Mesenchymal stem cell (in vitro differentiated cells and primary cell): ENCODE results near the gene IMMP2L.

Experiments
- DNase-seq: peaks from one replicate; pipeline ENCODE4 v3.0.0-alpha.2; 2013
- H2AFZ ChIP-seq: one replicate; pipeline ENCODE4 v1.6.1; 2013; ENCODE audit warnings: low read depth, mild to moderate bottlenecking, control low read depth, inconsistent platforms, low read length, moderate library complexity
- H2AK5ac ChIP-seq: 2 replicates; pipeline ENCODE4 v1.6.1; 2013; ENCODE audit warnings: low read length, moderate library complexity, mild to moderate bottlenecking, inconsistent platforms; ENCODE audit not compliant: severe bottlenecking
- H2BK120ac ChIP-seq: one replicate; pipeline ENCODE4 v1.6.1; 2013; ENCODE audit warnings: low read depth, mild to moderate bottlenecking, inconsistent platforms, low read length, moderate library complexity
- H2BK12ac ChIP-seq, 2 experiments: one replicate each; pipeline ENCODE4 v1.6.1; 2013; ENCODE audit warnings: inconsistent platforms in 2 of 2, low read length in 2 of 2, mild to moderate bottlenecking in 2 of 2, moderate library complexity in 2 of 2, control low read depth in 1 of 2
- H2BK15ac ChIP-seq: one replicate; pipeline ENCODE4 v1.6.1; 2013; ENCODE audit warnings: mild to moderate bottlenecking, low read depth, inconsistent platforms; ENCODE audit not compliant: poor library complexity, severe bottlenecking
- H2BK5ac ChIP-seq: 2 replicates; pipeline ENCODE4 v1.6.1; 2013; ENCODE audit warnings: low read depth, mild to moderate bottlenecking, low read length, control low read depth, inconsistent platforms; ENCODE audit not compliant: poor library complexity, severe bottlenecking
- H3K14ac ChIP-seq, 2 experiments: one replicate each; pipeline ENCODE4 v1.6.1; 2013; ENCODE audit warnings: inconsistent platforms in 2 of 2, low read length in 2 of 2, control low read depth in 1 of 2, mild to moderate bottlenecking in 1 of 2, moderate library complexity in 1 of 2
- H3K18ac ChIP-seq, 2 experiments: one replicate each; pipeline ENCODE4 v1.6.1; 2013; ENCODE audit warnings: inconsistent platforms in 2 of 2, low read length in 2 of 2, control low read depth in 1 of 2, low read depth in 1 of 2, mild to moderate bottlenecking in 1 of 2
- H3K23ac ChIP-seq, 2 experiments: one replicate each; pipeline ENCODE4 v1.6.1; 2013; ENCODE audit warnings: inconsistent platforms in 2 of 2, low read length in 2 of 2, mild to moderate bottlenecking in 2 of 2, moderate library complexity in 2 of 2, control low read depth in 1 of 2
- H3K27ac ChIP-seq: 2 replicates; pipeline ENCODE4 v1.5.1; 2013; ENCODE audit warnings: mild to moderate bottlenecking, moderate library complexity, low read length, control low read depth, inconsistent platforms; ENCODE audit not compliant: poor library complexity, severe bottlenecking
- H3K27me3 ChIP-seq, 2 experiments: 2 replicates each; pipeline versions ENCODE4 v1.6.1 to v1.7.0; 2013; ENCODE audit warnings: low read length in 2 of 2, mild to moderate bottlenecking in 2 of 2, moderate library complexity in 2 of 2, control low read depth in 1 of 2, inconsistent platforms in 1 of 2; ENCODE audit not compliant: control insufficient read depth in 1 of 2, insufficient read depth in 1 of 2
- H3K36me3 ChIP-seq, 2 experiments: 2 replicates each; pipeline versions ENCODE4 v1.6.1 to v1.7.0; 2013; ENCODE audit warnings: low read length in 2 of 2, control low read depth in 1 of 2, inconsistent platforms in 1 of 2, low read depth in 1 of 2, mild to moderate bottlenecking in 1 of 2; ENCODE audit not compliant: insufficient read depth in 2 of 2, control insufficient read depth in 1 of 2
- H3K4ac ChIP-seq, 2 experiments: one replicate each; pipeline ENCODE4 v1.6.1; 2013; ENCODE audit warnings: inconsistent platforms in 2 of 2, low read length in 2 of 2, mild to moderate bottlenecking in 2 of 2, moderate library complexity in 2 of 2, control low read depth in 1 of 2, low read depth in 1 of 2
- H3K4me1 ChIP-seq: 2 replicates; pipeline ENCODE4 v1.6.1; 2013; ENCODE audit warnings: low read depth, low read length, control low read depth; ENCODE audit not compliant: control insufficient read depth, insufficient read depth
- H3K4me2 ChIP-seq: 2 replicates; pipeline ENCODE4 v1.6.1; 2013; ENCODE audit warnings: low read length, mild to moderate bottlenecking, inconsistent platforms; ENCODE audit not compliant: poor library complexity, severe bottlenecking
- H3K4me3 ChIP-seq, 2 experiments: 2 replicates each; pipeline versions ENCODE4 v1.5.1 to v1.7.0; 2013; ENCODE audit warnings: low read length in 2 of 2, mild to moderate bottlenecking in 2 of 2, control low read depth in 1 of 2, low read depth in 1 of 2; ENCODE audit not compliant: insufficient read depth in 1 of 2
- H3K79me1 ChIP-seq: replicated peaks from 2 replicates; pipeline ENCODE4 v1.6.1; 2013; ENCODE audit warnings: mild to moderate bottlenecking, control low read depth, low read length, inconsistent platforms; ENCODE audit not compliant: poor library complexity, severe bottlenecking
- H3K9ac ChIP-seq: 2 replicates; pipeline ENCODE4 v1.7.0; 2013; ENCODE audit warnings: mild to moderate bottlenecking, low read length, moderate library complexity
- H3K9me3 ChIP-seq: 2 replicates; pipeline ENCODE4 v1.7.0; 2013; ENCODE audit warnings: mild to moderate bottlenecking, low read length; ENCODE audit not compliant: control insufficient read depth
- H4K8ac ChIP-seq: one replicate; pipeline ENCODE4 v1.6.1; 2013; ENCODE audit warnings: inconsistent platforms, mild to moderate bottlenecking, low read length, moderate library complexity
- H4K91ac ChIP-seq: one replicate; pipeline ENCODE4 v1.6.1; 2013; ENCODE audit warnings: mild to moderate bottlenecking, low read length, inconsistent platforms
- WGBS: methylation state at CpG from one replicate; pipeline ENCODE4 v1.1.7; 2013; ENCODE audit warnings: mixed read lengths; 5-methylcytosine and 5-hydroxymethylcytosine counted together

IMMP2L gene

DNA sequence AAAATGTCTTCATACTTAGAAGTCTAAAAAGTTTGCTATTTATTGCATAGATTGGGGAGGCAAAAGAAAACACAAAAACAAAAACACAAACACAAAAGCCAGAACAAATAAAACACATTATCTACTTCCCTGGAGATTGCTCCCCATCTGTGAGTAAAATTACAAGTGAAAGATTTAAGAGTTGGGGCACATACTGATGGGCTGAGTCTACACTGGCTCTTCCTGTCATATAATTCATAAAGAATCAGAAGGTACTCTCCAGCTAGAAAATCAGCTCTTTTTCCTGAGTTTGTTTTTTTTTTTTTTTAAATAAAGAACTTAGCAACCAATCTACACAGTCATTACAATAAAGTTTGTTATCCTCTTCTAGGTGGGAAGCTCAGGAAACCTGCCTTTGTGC is 663.8 kb downstream of the IMMP2L start:
- H4K91ac ChIP-seq: no peak overlapping the region
- no peak overlapping the region for H2AFZ ChIP-seq
- H3K4me1 ChIP-seq: no peaks in the 10 kb centered on the region
- no peak overlapping the region for H3K18ac ChIP-seq
- no peak overlapping the region for H3K27ac ChIP-seq
- H3K9ac ChIP-seq: no peak overlapping the region
- no peak overlapping the region for H3K4me2 ChIP-seq
- no peak overlapping the region for H4K8ac ChIP-seq
- no peaks in the 10 kb centered on the region for H3K27me3 ChIP-seq
- no peaks in the 10 kb centered on the region for H3K9me3 ChIP-seq
- H2BK15ac ChIP-seq: no peak overlapping the region
- DNase-seq: no peak
- no peaks in the 10 kb centered on the region for H3K79me1 ChIP-seq
- no peak overlapping the region for H2BK120ac ChIP-seq
- no peak overlapping the region for H3K4me3 ChIP-seq
- no peaks in the 10 kb centered on the region for H3K36me3 ChIP-seq
- H2BK5ac ChIP-seq: no peak overlapping the region
- no peak overlapping the region for H3K14ac ChIP-seq
- no peak overlapping the region for H2AK5ac ChIP-seq
- H2BK12ac ChIP-seq: no peak overlapping the region
- H3K23ac ChIP-seq: no peak overlapping the region
- H3K4ac ChIP-seq: no peak overlapping the region

DNA sequence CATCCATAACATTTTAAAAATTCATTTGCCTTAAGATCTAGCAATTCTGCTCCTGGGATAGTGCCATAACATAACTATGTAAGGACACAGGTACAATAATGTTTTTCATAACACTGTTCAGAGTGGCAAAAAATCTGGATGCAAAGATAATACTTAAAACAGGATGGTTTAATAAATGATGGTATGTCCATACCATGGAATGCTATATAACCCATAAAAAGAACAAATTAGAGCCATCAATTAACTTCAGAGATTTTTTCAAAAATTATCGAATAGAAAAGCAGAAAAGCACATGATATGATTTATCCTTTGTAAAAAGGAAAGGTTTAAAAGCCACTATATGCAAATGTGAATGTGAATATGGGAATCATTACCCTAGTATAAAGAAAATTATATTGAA is 664.8 kb downstream of the IMMP2L start:
- H2BK120ac ChIP-seq: no peak overlapping the region
- H4K91ac ChIP-seq: no peak overlapping the region
- no peak overlapping the region for H2BK12ac ChIP-seq
- no peak overlapping the region for H3K18ac ChIP-seq
- no peak overlapping the region for H3K9ac ChIP-seq
- no peak overlapping the region for H2BK15ac ChIP-seq
- H3K9me3 ChIP-seq: no peaks in the 10 kb centered on the region
- H2BK5ac ChIP-seq: no peak overlapping the region
- H3K4ac ChIP-seq: no peak overlapping the region
- no peak overlapping the region for H3K4me2 ChIP-seq
- H3K27ac ChIP-seq: no peak overlapping the region
- DNase-seq: no peak
- no peak overlapping the region for H2AK5ac ChIP-seq
- no peak overlapping the region for H2AFZ ChIP-seq
- H3K14ac ChIP-seq: no peak overlapping the region
- WGBS: no CpG with 5 or more reads among the region's 1 CpG
- H3K27me3 ChIP-seq: no peaks in the 10 kb centered on the region
- no peaks in the 10 kb centered on the region for H3K79me1 ChIP-seq
- H3K4me1 ChIP-seq: no peaks in the 10 kb centered on the region
- H4K8ac ChIP-seq: no peak overlapping the region
- H3K4me3 ChIP-seq: no peak overlapping the region
- no peak overlapping the region for H3K23ac ChIP-seq
- no peaks in the 10 kb centered on the region for H3K36me3 ChIP-seq

DNA sequence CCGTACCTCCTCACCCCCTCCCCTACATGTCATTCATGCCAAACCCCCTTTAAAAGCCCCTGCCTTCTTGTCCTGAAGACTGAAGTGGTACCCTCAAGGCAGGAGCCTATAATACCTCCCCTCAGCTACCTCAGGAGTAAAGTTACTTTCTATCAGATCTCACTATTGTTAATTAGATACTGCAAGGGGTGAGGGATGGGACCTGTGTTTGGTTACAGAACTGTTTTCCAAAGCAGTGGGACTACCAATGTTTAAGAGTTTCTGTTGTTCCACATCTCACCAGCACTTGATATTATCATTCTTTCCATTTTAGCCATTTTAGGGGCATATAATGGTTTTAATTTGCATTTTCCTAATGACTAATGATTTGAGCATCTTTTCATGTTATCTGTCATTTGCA is 668.2 kb downstream of the IMMP2L start:
- no peaks in the 10 kb centered on the region for H3K36me3 ChIP-seq
- H3K27ac ChIP-seq: no peak overlapping the region
- no peak overlapping the region for H3K4me2 ChIP-seq
- no peak overlapping the region for H3K4ac ChIP-seq
- H3K9ac ChIP-seq: no peak overlapping the region
- WGBS: 91% methylated on average over 1 of the region's 1 CpG
- no peak overlapping the region for H2BK15ac ChIP-seq
- H2AK5ac ChIP-seq: no peak overlapping the region
- no peak overlapping the region for H2BK120ac ChIP-seq
- H2AFZ ChIP-seq: no peak overlapping the region
- no peak overlapping the region for H3K4me3 ChIP-seq
- H3K14ac ChIP-seq: no peak overlapping the region
- no peaks in the 10 kb centered on the region for H3K27me3 ChIP-seq
- H3K4me1 ChIP-seq: no peaks in the 10 kb centered on the region
- H3K18ac ChIP-seq: no peak overlapping the region
- no peak overlapping the region for H2BK12ac ChIP-seq
- no peaks in the 10 kb centered on the region for H3K79me1 ChIP-seq
- no peaks in the 10 kb centered on the region for H3K9me3 ChIP-seq
- no peak overlapping the region for H3K23ac ChIP-seq
- H2BK5ac ChIP-seq: peak overlapping the region; percentile 70
- H4K8ac ChIP-seq: no peak overlapping the region
- DNase-seq: no peak
- no peak overlapping the region for H4K91ac ChIP-seq

DNA sequence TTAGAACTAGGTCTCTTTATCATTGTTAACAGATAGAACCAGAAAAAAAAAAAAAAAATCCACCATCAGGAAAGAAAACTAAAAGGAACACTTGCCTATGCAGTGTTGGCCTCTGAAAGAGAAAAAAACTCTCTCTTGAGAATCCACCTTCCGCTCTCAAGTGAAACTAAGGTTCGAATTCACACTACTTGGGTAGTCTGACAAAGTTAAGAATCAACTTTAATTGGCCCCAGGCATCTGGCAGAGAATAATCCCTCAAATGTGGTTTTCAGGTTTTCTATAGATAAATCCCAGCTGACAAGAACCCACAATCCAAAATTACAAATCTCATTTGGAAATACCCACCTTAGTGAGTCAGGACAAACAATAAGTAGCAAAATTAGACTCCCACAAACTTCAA is 671.1 kb downstream of the IMMP2L start:
- no peak overlapping the region for H3K4me3 ChIP-seq
- H3K14ac ChIP-seq: no peak overlapping the region
- no peak overlapping the region for H3K18ac ChIP-seq
- H3K9me3 ChIP-seq: no peaks in the 10 kb centered on the region
- no peaks in the 10 kb centered on the region for H3K36me3 ChIP-seq
- H2BK120ac ChIP-seq: no peak overlapping the region
- no peaks in the 10 kb centered on the region for H3K79me1 ChIP-seq
- no peak for DNase-seq
- H3K9ac ChIP-seq: no peak overlapping the region
- H2BK15ac ChIP-seq: no peak overlapping the region
- no peak overlapping the region for H4K91ac ChIP-seq
- H2AK5ac ChIP-seq: no peak overlapping the region
- H3K4me1 ChIP-seq: no peaks in the 10 kb centered on the region
- no peak overlapping the region for H3K4me2 ChIP-seq
- H2AFZ ChIP-seq: no peak overlapping the region
- H3K23ac ChIP-seq: no peak overlapping the region
- no peaks in the 10 kb centered on the region for H3K27me3 ChIP-seq
- H4K8ac ChIP-seq: no peak overlapping the region
- WGBS: 88% methylated on average over 2 of the region's 2 CpGs
- no peak overlapping the region for H2BK5ac ChIP-seq
- H3K27ac ChIP-seq: no peak overlapping the region
- no peak overlapping the region for H3K4ac ChIP-seq
- H2BK12ac ChIP-seq: no peak overlapping the region
